AG09319 (cell line): Measurements from ENCODE around the gene GPX8.

ENCODE experiments used
- DNase-seq: peaks from one replicate; pipeline ENCODE4 v3.0.0-alpha.2; 2010; ENCODE audit warnings: low read depth; ENCODE audit errors: extremely low read depth
- CTCF ChIP-seq: IDR thresholded peaks from 2 replicates; pipeline ENCODE4 v1.5.1; 2011; ENCODE audit warnings: low read depth, mild to moderate bottlenecking, inconsistent platforms, low read length, moderate library complexity

GPX8 gene

DNA sequence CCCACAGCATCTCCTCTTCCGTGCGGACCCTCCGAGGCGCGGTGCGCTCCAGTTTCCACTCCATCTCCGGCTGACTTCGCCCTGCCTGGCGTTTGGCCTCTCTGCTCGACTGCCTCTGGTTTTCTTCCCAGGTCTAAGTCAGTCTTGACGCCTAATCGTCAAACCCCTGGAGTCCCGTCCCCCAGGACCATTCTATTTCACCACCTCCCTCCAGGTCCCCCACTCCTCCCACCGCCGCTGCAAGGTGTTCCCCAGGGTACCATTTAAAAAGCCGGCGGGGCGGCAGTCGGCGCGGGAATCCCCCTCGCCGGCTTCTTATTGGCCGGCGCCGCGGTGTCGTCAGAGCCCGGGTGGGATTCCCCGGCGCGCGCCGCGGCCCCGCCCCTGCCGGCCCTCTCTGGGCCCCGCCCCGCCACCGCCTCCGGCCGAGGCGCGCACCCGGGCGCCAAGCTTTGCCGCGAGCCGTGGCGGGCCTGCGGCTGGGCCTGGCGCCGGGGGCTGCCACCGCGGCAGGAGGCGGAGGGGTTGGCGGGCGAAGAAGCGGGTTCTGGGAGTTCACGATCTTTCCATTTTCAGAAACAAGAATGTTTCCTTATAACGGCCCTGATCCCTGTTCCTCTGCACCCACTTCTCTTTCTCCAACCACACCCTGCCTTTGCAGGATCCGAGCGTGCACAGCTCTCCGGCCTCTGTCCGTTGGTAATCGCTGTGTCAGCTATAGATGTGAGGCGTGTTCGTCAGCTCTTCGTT, 13.1 kb downstream of the GPX8 start, which contains the start of gene CDC20B:
Gene CDC20B (minus strand): TSS at position 241 of the 750 bp plus-strand sequence. CDS start 177 bp downstream, at position 64.
- TF ChIP-seq CTCF = no peak
- DNase-seq = no peak

DNA sequence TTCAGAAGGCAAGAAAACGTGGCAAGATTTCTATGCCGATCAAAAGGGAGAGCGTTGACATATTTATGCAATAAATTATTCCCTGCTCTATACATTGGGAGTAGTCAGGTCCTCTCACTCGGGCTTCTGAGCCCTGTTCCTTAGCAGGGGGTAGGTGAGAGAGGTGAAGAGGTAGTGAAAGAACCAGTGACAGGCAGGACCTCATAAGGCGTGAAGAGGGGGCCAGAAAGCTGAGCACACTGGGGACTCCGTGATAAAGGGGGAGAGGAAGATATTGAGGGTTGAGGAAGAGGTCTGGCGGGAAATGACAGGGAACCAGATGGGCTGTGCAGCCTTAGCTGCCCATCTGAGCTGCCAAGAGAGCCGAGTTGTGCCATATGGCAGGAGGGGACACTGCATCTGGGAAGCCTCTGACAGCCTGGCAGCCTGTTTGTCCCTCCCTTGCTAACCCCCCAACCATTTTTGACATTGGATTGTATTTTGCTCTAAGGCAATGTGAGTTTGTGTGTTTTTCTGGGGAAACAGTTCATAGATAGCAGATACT, 13.8 kb downstream of the GPX8 start:
- no peak for TF ChIP-seq CTCF
- no peak for DNase-seq

GRCh38 chr5:55175781-55176175, 15.8 kb downstream of the GPX8 start:
- no peak for DNase-seq
- no peak for TF ChIP-seq CTCF

- DNase-seq = no peak
- TF ChIP-seq CTCF = no peak
These were observed 16.3 kb downstream of the GPX8 start for GRCh38 chr5:55176176-55176818.

DNA sequence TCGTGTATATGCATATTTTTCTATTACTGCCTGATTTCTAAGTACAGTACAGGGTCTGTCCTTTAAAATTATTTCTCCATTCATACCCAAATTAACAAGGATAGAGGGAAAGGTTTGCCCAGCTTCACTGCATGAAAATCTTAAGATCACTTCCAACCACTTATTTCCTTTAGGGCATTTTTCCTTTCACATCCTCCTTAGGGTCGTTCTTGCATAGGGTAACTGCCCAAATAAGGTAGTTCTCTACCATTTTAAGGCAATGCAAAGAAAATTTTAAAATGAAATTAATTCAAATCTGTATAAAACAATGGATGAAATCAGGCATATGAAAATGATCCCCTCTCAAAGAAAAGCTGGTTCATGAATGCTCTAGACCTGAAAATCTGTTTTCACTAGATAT, 17.1 kb downstream of the GPX8 start:
- TF ChIP-seq CTCF = no peak
- DNase-seq = no peak

DNA sequence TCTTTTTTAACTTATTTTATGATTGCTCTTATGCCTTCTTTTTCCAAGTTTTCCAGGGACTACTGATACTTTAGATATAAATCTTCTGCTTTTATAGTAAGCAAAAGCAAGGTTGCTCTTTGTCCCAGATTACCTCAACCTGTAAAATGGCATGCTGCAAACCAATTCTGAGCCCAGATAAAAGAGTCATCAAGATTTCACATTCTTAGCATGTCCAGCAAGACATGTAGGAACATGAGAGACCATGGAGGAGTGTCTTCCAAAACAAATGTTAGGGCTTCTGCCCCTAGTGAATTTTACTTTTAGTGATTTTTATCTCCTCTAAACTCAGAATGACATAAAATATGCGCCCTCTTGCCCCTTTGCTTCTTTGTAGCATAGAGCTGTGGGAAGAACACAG, 20.0 kb downstream of the GPX8 start:
- DNase-seq = no peak
- TF ChIP-seq CTCF = no peak

- no peak for DNase-seq
- no peak for TF ChIP-seq CTCF
These were observed 27.4 kb downstream of the GPX8 start for GRCh38 chr5:55187370-55187769.
